ENCODE data around the gene REV3L.

Gene REV3L

GRCh38 chr6:111379302-111379701 lies 103.7 kb downstream of the REV3L start:
- no peak for TF ChIP-seq TAF1 (IDR thresholded peaks at IDR 0.05; ENCODE audit: borderline replicate concordance, low read depth, low read length)
- FAIRE-seq (no peak), DNase-seq (ENCODE audit: insufficient read length) (no peak)

- no peak for DNase-seq (ENCODE audit: insufficient read length)
- FAIRE-seq = peak; percentile 17
- TF ChIP-seq POLR2AphosphoS5 (IDR thresholded peaks at IDR 0.05; ENCODE audit: low read depth, low read length) (no peak), POLR2A (IDR thresholded peaks at IDR 0.05; ENCODE audit: low read depth, low read length) (no peak), TAF1 (IDR thresholded peaks at IDR 0.05; ENCODE audit: borderline replicate concordance, low read depth, low read length) (no peak)
Observed at GRCh38 chr6:111377558-111378120, 105.4 kb downstream of the REV3L start.

GRCh38 chr6:111367393-111368088 lies 115.5 kb downstream of the REV3L start:
- TF ChIP-seq POLR2A (IDR thresholded peaks at IDR 0.05; ENCODE audit: low read depth, low read length) (no peak), POLR2AphosphoS5 (IDR thresholded peaks at IDR 0.05; ENCODE audit: low read depth, low read length) (no peak), TAF1 (IDR thresholded peaks at IDR 0.05; ENCODE audit: borderline replicate concordance, low read depth, low read length) (no peak)
- no peak for DNase-seq (ENCODE audit: insufficient read length)
- FAIRE-seq = no peak

- DNase-seq (ENCODE audit: insufficient read length) (no peak), FAIRE-seq (no peak)
- TF ChIP-seq TAF1 (IDR thresholded peaks at IDR 0.05; ENCODE audit: borderline replicate concordance, low read depth, low read length) (no peak), POLR2AphosphoS5 (IDR thresholded peaks at IDR 0.05; ENCODE audit: low read depth, low read length) (no peak), POLR2A (IDR thresholded peaks at IDR 0.05; ENCODE audit: low read depth, low read length) (no peak)
Observed at GRCh38 chr6:111361648-111362047, 121.4 kb downstream of the REV3L start.

GRCh38 chr6:111358454-111358853 lies 124.6 kb downstream of the REV3L start:
- DNase-seq (ENCODE audit: insufficient read length) = no peak
- no peak for TF ChIP-seq POLR2A (IDR thresholded peaks at IDR 0.05; ENCODE audit: low read depth, low read length)
- TF ChIP-seq TAF1 (IDR thresholded peaks at IDR 0.05; ENCODE audit: borderline replicate concordance, low read depth, low read length) = no peak
- TF ChIP-seq POLR2AphosphoS5 (IDR thresholded peaks at IDR 0.05; ENCODE audit: low read depth, low read length) = no peak
- FAIRE-seq = no peak

- FAIRE-seq (no peak), DNase-seq (ENCODE audit: insufficient read length) (no peak)
- no peak for TF ChIP-seq POLR2A (IDR thresholded peaks at IDR 0.05; ENCODE audit: low read depth, low read length)
- no peak for TF ChIP-seq POLR2AphosphoS5 (IDR thresholded peaks at IDR 0.05; ENCODE audit: low read depth, low read length)
- no peak for TF ChIP-seq TAF1 (IDR thresholded peaks at IDR 0.05; ENCODE audit: borderline replicate concordance, low read depth, low read length)
Observed at GRCh38 chr6:111357705-111358104, 125.3 kb downstream of the REV3L start.

GRCh38 chr6:111356551-111356950 lies 126.5 kb downstream of the REV3L start:
- no peak for TF ChIP-seq POLR2A (IDR thresholded peaks at IDR 0.05; ENCODE audit: low read depth, low read length)
- no peak for TF ChIP-seq TAF1 (IDR thresholded peaks at IDR 0.05; ENCODE audit: borderline replicate concordance, low read depth, low read length)
- TF ChIP-seq POLR2AphosphoS5 (IDR thresholded peaks at IDR 0.05; ENCODE audit: low read depth, low read length) = no peak
- no peak for FAIRE-seq
- no peak for DNase-seq (ENCODE audit: insufficient read length)

- no peak for TF ChIP-seq POLR2AphosphoS5 (IDR thresholded peaks at IDR 0.05; ENCODE audit: low read depth, low read length)
- no peak for TF ChIP-seq TAF1 (IDR thresholded peaks at IDR 0.05; ENCODE audit: borderline replicate concordance, low read depth, low read length)
- no peak for TF ChIP-seq POLR2A (IDR thresholded peaks at IDR 0.05; ENCODE audit: low read depth, low read length)
- FAIRE-seq (no peak), DNase-seq (ENCODE audit: insufficient read length) (no peak)
Observed at GRCh38 chr6:111354758-111355555, 128.1 kb downstream of the REV3L start.

GRCh38 chr6:111353912-111354462 lies 129.0 kb downstream of the REV3L start:
- DNase-seq (ENCODE audit: insufficient read length) (no peak), FAIRE-seq (no peak)
- TF ChIP-seq POLR2A (IDR thresholded peaks at IDR 0.05; ENCODE audit: low read depth, low read length) = no peak
- TF ChIP-seq TAF1 (IDR thresholded peaks at IDR 0.05; ENCODE audit: borderline replicate concordance, low read depth, low read length) = no peak
- TF ChIP-seq POLR2AphosphoS5 (IDR thresholded peaks at IDR 0.05; ENCODE audit: low read depth, low read length) = no peak

GRCh38 chr6:111347589-111347988 lies 135.4 kb downstream of the REV3L start:
- no peak for FAIRE-seq

GRCh38 chr6:111342913-111343312 lies 140.1 kb downstream of the REV3L start:
- TF ChIP-seq POLR2A (IDR thresholded peaks at IDR 0.05; ENCODE audit: low read depth, low read length) (no peak), TAF1 (IDR thresholded peaks at IDR 0.05; ENCODE audit: borderline replicate concordance, low read depth, low read length) (no peak), POLR2AphosphoS5 (IDR thresholded peaks at IDR 0.05; ENCODE audit: low read depth, low read length) (no peak)
- DNase-seq (ENCODE audit: insufficient read length) (no peak), FAIRE-seq (no peak)

More at GRCh38 chr6:111347589-111347988, 135.4 kb downstream of the REV3L start:
- DNase-seq (ENCODE audit: insufficient read length) = no peak
- no peak for TF ChIP-seq TAF1 (IDR thresholded peaks at IDR 0.05; ENCODE audit: borderline replicate concordance, low read depth, low read length)
- TF ChIP-seq POLR2AphosphoS5 (IDR thresholded peaks at IDR 0.05; ENCODE audit: low read depth, low read length) = no peak
- TF ChIP-seq POLR2A (IDR thresholded peaks at IDR 0.05; ENCODE audit: low read depth, low read length) = no peak
